A549 (cell line): ENCODE results near the gene FGD2.

Source experiments
- FOSL2 ChIP-seq, 2 experiments: fragments of 450-650 bp in 1 of 2; fragments of >200 bp in 1 of 2; sonication (Bioruptor Twin) in 1 of 2; formaldehyde crosslinking; IDR thresholded peaks; 2 replicates each; pipeline versions ENCODE4 v1.5.0 to v1.6.1; 2016 to 2020; ENCODE audit warnings: mild to moderate bottlenecking in 1 of 2, moderate library complexity in 1 of 2
- MYC ChIP-seq: IDR thresholded peaks from 2 replicates; pipeline ENCODE4 v1.6.1; 2012; ENCODE audit warnings: mild to moderate bottlenecking, inconsistent platforms, low read length, improper control_type of control experiment, borderline replicate concordance
- POLR2A ChIP-seq: IDR thresholded peaks from 2 replicates; pipeline ENCODE4 v1.6.1; 2012; ENCODE audit warnings: mild to moderate bottlenecking, low read length
- ZFP36 ChIP-seq: fragments of 450-650 bp; IDR thresholded peaks from 2 replicates; pipeline ENCODE4 v1.6.1; 2014; ENCODE audit warnings: borderline replicate concordance; ENCODE audit not compliant: partially characterized antibody

DNA sequence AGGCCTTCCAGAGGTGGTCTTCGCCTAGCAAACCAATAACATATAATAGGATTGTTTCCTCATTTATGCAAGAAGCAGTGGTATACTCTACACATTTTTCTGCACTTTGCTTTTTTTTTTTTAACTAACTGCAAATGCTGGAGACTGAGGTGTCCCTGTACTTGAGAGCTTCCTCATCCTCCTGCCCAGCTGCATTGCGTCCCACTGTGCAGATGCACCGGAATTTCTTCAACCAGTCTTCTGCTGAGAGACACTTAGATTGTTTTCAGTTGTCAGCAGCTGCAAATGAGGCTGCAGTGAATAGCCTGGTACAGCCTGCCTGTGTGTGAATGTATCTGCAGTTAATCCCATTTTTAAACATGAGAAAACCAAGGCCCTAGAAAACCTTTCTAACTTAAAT lies 11.5 kb downstream of the FGD2 start:
- no peak for TF ChIP-seq ZFP36
- no peak for TF ChIP-seq MYC
- TF ChIP-seq POLR2A = no peak
- TF ChIP-seq FOSL2 (IDR thresholded peaks at IDR 0.05) = no peak
- TF ChIP-seq FOSL2 (CRISPR knock-in tag; IDR thresholded peaks at IDR 0.05) = no peak
